Measurements from ENCODE around the gene CTSC. TPM values are rescaled to one million over a fixed set of nuclear protein-coding genes. Genes with fewer than 3 reads are reported as not detected.

Gene CTSC
- total RNA-seq, 1 experiment from 2014 or later, result 103 TPM

- Mint-ChIP-seq H3K27me3 (ENCODE audit: insufficient read depth, unreplicated experiment) (no peaks in the 10 kb centered on the region), H3K36me3 (ENCODE audit: insufficient read depth, unreplicated experiment) (peaks cover 8% of the 10 kb centered on the region), H3K4me1 (ENCODE audit: insufficient read depth, unreplicated experiment) (peaks cover 25% of the 10 kb centered on the region), H3K27ac (ENCODE audit: low read depth, unreplicated experiment) (peak overlapping the region; percentile 97), H3K9me3 (ENCODE audit: unreplicated experiment) (no peaks in the 10 kb centered on the region), H3K4me3 (ENCODE audit: unreplicated experiment) (peak overlapping the region; percentile 99)
- peak; percentile 94 for DNase-seq (ENCODE audit: unreplicated experiment)
- intact Hi-C loops (cut with micrococcal nuclease), result loop anchor here (2.0 to 5.0 kb wide), 4 partner anchors 83 to 207 kb away; partner anchors contain the start of gene RAB38
- CTCF ChIA-PET, result interaction anchor here (0.6 to 1.6 kb wide), 7 partner anchors 15 to 1311 kb away, joined by 3 to 8 read pairs (median 5); no protein-coding TSS in a partner anchor
- POLR2A ChIA-PET, result interaction anchor here (0.6 to 7.7 kb wide), 31 partner anchors 8 to 1024 kb away, joined by 3 to 97 read pairs (median 6); partner anchors contain the start of gene RAB38
- no peak for TF ChIP-seq CTCF (IDR thresholded peaks at IDR 0.05; ENCODE audit: unreplicated experiment)
- BruUV-seq (replicated peaks), result TSS peak; percentile 65
These were observed 592 bp upstream of the CTSC start for GRCh38 chr11:88337987-88338668.

- Mint-ChIP-seq H3K36me3 (ENCODE audit: insufficient read depth, unreplicated experiment) (peaks cover 29% of the 10 kb centered on the region), H3K27me3 (ENCODE audit: insufficient read depth, unreplicated experiment) (no peaks in the 10 kb centered on the region), H3K27ac (ENCODE audit: low read depth, unreplicated experiment) (no peak overlapping the region), H3K9me3 (ENCODE audit: unreplicated experiment) (no peaks in the 10 kb centered on the region), H3K4me3 (ENCODE audit: unreplicated experiment) (peak overlapping the region; percentile 99), H3K4me1 (ENCODE audit: insufficient read depth, unreplicated experiment) (peaks cover 28% of the 10 kb centered on the region)
- ChIA-PET POLR2A (interaction anchor here (1.2 to 7.7 kb wide), 9 partner anchors 11 to 196 kb away, joined by 3 to 97 read pairs (median 30); partner anchors contain the start of gene RAB38), CTCF (interaction anchor here (0.6 to 1.3 kb wide), 2 partner anchors 75 to 1380 kb away, joined by 3 to 5 read pairs; partner anchors contain the start of gene FZD4)
- no TSS peak for BruUV-seq (replicated peaks)
- no peak for TF ChIP-seq CTCF (IDR thresholded peaks at IDR 0.05; ENCODE audit: unreplicated experiment)
- intact Hi-C loops (cut with micrococcal nuclease), result loop anchor here (5.0 kb wide), 1 partner anchor 158 kb away; the partner anchor contains the start of gene RAB38
- peak; percentile 59 for DNase-seq (ENCODE audit: unreplicated experiment)
These were observed 2.3 kb downstream of the CTSC start for GRCh38 chr11:88335284-88335683.

GRCh38 chr11:88333862-88334261 lies 3.7 kb downstream of the CTSC start:
- H3K36me3 Mint-ChIP-seq (ENCODE audit: insufficient read depth, unreplicated experiment), result peaks cover 40% of the 10 kb centered on the region
- H3K4me1 Mint-ChIP-seq (ENCODE audit: insufficient read depth, unreplicated experiment), result peaks cover 20% of the 10 kb centered on the region
- no peak overlapping the region for H3K4me3 Mint-ChIP-seq (ENCODE audit: unreplicated experiment)
- no peak for TF ChIP-seq CTCF (IDR thresholded peaks at IDR 0.05; ENCODE audit: unreplicated experiment)
- no peaks in the 10 kb centered on the region for H3K9me3 Mint-ChIP-seq (ENCODE audit: unreplicated experiment)
- ChIA-PET CTCF (interaction anchor here (0.7 to 2.0 kb wide), 4 partner anchors 22 to 210 kb away, joined by 3 to 5 read pairs (median 3); no protein-coding TSS in a partner anchor), POLR2A (interaction anchor here (0.7 to 7.7 kb wide), 6 partner anchors 12 to 204 kb away, joined by 3 to 97 read pairs (median 4); no protein-coding TSS in a partner anchor)
- intact Hi-C loops (cut with micrococcal nuclease), result no loop called here
- BruUV-seq (replicated peaks), result no TSS peak
- DNase-seq (ENCODE audit: unreplicated experiment), result no peak
- H3K27ac Mint-ChIP-seq (ENCODE audit: low read depth, unreplicated experiment), result no peak overlapping the region
- H3K27me3 Mint-ChIP-seq (ENCODE audit: insufficient read depth, unreplicated experiment), result no peaks in the 10 kb centered on the region

- TF ChIP-seq CTCF (IDR thresholded peaks at IDR 0.05; ENCODE audit: unreplicated experiment), result no peak
- peaks cover 43% of the 10 kb centered on the region for H3K36me3 Mint-ChIP-seq (ENCODE audit: insufficient read depth, unreplicated experiment)
- H3K9me3 Mint-ChIP-seq (ENCODE audit: unreplicated experiment), result no peaks in the 10 kb centered on the region
These were observed 4.7 kb downstream of the CTSC start for GRCh38 chr11:88332851-88333250.

More at GRCh38 chr11:88332851-88333250, 4.7 kb downstream of the CTSC start:
- Mint-ChIP-seq H3K4me1 (ENCODE audit: insufficient read depth, unreplicated experiment) (peaks cover 15% of the 10 kb centered on the region), H3K4me3 (ENCODE audit: unreplicated experiment) (no peak overlapping the region), H3K27me3 (ENCODE audit: insufficient read depth, unreplicated experiment) (no peaks in the 10 kb centered on the region), H3K27ac (ENCODE audit: low read depth, unreplicated experiment) (no peak overlapping the region)
- intact Hi-C loops (cut with micrococcal nuclease), result no loop called here
- BruUV-seq (replicated peaks), result no TSS peak
- CTCF ChIA-PET, result interaction anchor here (2.0 kb wide), 1 partner anchor 211 kb away, joined by 5 read pairs; no protein-coding TSS in a partner anchor
- DNase-seq (ENCODE audit: unreplicated experiment), result peak; percentile 54
- POLR2A ChIA-PET, result interaction anchor here (1.4 to 7.7 kb wide), 3 partner anchors 12 to 78 kb away, joined by 3 to 97 read pairs (median 4); no protein-coding TSS in a partner anchor

Measured in MCF 10A (cell line).